ENCODE measurements around the gene MCF2L2. TPM values are rescaled to one million over a fixed set of nuclear protein-coding genes. Genes with fewer than 3 reads are reported as not detected.
A peak's percentile ranks its signal among the peaks of the same experiment; 100 is the strongest.
"Not testable (repeated sequence)": the region's sequence is repeated elsewhere in the genome, so short reads cannot be mapped to it uniquely, and the experiment has no call there.

The MCF2L2 gene
- total RNA-seq, 1 experiment from 2014 or later = 1.8 TPM

GRCh38 chr3:183396662-183397391 is 31.6 kb downstream of the MCF2L2 start:
- no peak for DNase-seq (ENCODE audit: low read depth)

GRCh38 chr3:183394150-183394549 is 34.3 kb downstream of the MCF2L2 start:
- no peak for DNase-seq (ENCODE audit: low read depth)

GRCh38 chr3:183393625-183394024 is 34.8 kb downstream of the MCF2L2 start:
- no peak for DNase-seq (ENCODE audit: low read depth)

- DNase-seq (ENCODE audit: low read depth) = peak; percentile 43
These were observed 36.0 kb downstream of the MCF2L2 start for GRCh38 chr3:183392186-183393034.

GRCh38 chr3:183391460-183391859 is 37.0 kb downstream of the MCF2L2 start:
- no peak for DNase-seq (ENCODE audit: low read depth)

GRCh38 chr3:183390844-183391243 is 37.6 kb downstream of the MCF2L2 start:
- DNase-seq (ENCODE audit: low read depth) = no peak

- DNase-seq (ENCODE audit: low read depth) = no peak
These were observed 40.1 kb downstream of the MCF2L2 start for GRCh38 chr3:183388213-183388895.

GRCh38 chr3:183387797-183388196 is 40.6 kb downstream of the MCF2L2 start:
- DNase-seq (ENCODE audit: low read depth) = no peak

GRCh38 chr3:183386651-183387050 is 41.8 kb downstream of the MCF2L2 start:
- DNase-seq (ENCODE audit: low read depth) = no peak

GRCh38 chr3:183385698-183386613 is 42.5 kb downstream of the MCF2L2 start:
- DNase-seq (ENCODE audit: low read depth) = peak; percentile 70

GRCh38 chr3:183381673-183382072 is 46.7 kb downstream of the MCF2L2 start:
- DNase-seq (ENCODE audit: low read depth) = no peak

GRCh38 chr3:183381179-183381578 is 47.2 kb downstream of the MCF2L2 start:
- DNase-seq (ENCODE audit: low read depth) = peak; percentile 67

GRCh38 chr3:183378951-183379350 is 49.5 kb downstream of the MCF2L2 start:
- DNase-seq (ENCODE audit: low read depth) = no peak

- no peak for DNase-seq (ENCODE audit: low read depth)
These were observed 49.9 kb downstream of the MCF2L2 start for GRCh38 chr3:183378545-183378944.

- DNase-seq (ENCODE audit: low read depth) = no peak
These were observed 50.4 kb downstream of the MCF2L2 start for GRCh38 chr3:183378008-183378407.

- peak; percentile 50 for DNase-seq (ENCODE audit: low read depth)
These were observed 51.0 kb downstream of the MCF2L2 start for GRCh38 chr3:183377307-183377959.

- DNase-seq (ENCODE audit: low read depth) = no peak
These were observed 52.6 kb downstream of the MCF2L2 start for GRCh38 chr3:183375787-183376186.

GRCh38 chr3:183375337-183375736 is 53.1 kb downstream of the MCF2L2 start:
- DNase-seq (ENCODE audit: low read depth) = no peak

GRCh38 chr3:183372911-183373310 is 55.5 kb downstream of the MCF2L2 start:
- no peak for DNase-seq (ENCODE audit: low read depth)

- DNase-seq (ENCODE audit: low read depth) = not testable (repeated sequence)
These were observed 56.8 kb downstream of the MCF2L2 start for GRCh38 chr3:183371600-183371968.
